HEK293 (cell line): ENCODE results near the gene NOVA1.

ENCODE experiments used
- CTCF ChIA-PET: fragments of 350-600 bp; formaldehyde crosslinking; extraction: SDS; loops from one replicate; lab custom pipeline; 2021; ENCODE audit warnings: antibody characterized with exemption; lab: Yijun Ruan, JAX
- POLR2A ChIA-PET: fragments of 300-600 bp; formaldehyde crosslinking; extraction: SDS; loops from one replicate; lab custom pipeline; 2020; ENCODE audit warnings: antibody characterized with exemption, inconsistent platforms; lab: Yijun Ruan, JAX
- H3K27ac ChIP-seq: fragments of 200-500 bp; sonication (Bioruptor generic); 2 replicates; pipeline ENCODE4 v1.5.1; 2014; ENCODE audit warnings: low read depth, low read length, control low read depth, inconsistent platforms; ENCODE audit errors: extremely low read depth
- H3K36me3 ChIP-seq, 2 experiments: fragments of 200-500 bp in 1 of 2; sonication (Bioruptor generic) in 1 of 2; 1 replicate in 1 of 2; 2 replicates in 1 of 2; pipeline ENCODE4 v1.5.1; 2014 to 2017; ENCODE audit warnings: inconsistent platforms in 2 of 2, low read length in 2 of 2; ENCODE audit not compliant: control insufficient read depth in 2 of 2, insufficient read depth in 1 of 2
- H3K4me1 ChIP-seq: fragments of 200-500 bp; sonication (Bioruptor generic); 2 replicates; pipeline ENCODE4 v1.5.1; 2014; ENCODE audit warnings: mild to moderate bottlenecking, low read length, inconsistent platforms; ENCODE audit not compliant: control insufficient read depth, insufficient read depth
- H3K4me3 ChIP-seq: 2 replicates; pipeline ENCODE4 v1.5.1; 2011; ENCODE audit warnings: low read depth, mild to moderate bottlenecking, control low read depth, low read length, moderate library complexity
- H3K9me3 ChIP-seq: fragments of 200-500 bp; sonication (Bioruptor generic); 2 replicates; pipeline ENCODE4 v1.5.1; 2014; ENCODE audit warnings: low read depth, low read length, inconsistent platforms; ENCODE audit not compliant: control insufficient read depth, insufficient read depth
- HOXD13 ChIP-seq: sonication (generic); formaldehyde crosslinking; IDR thresholded peaks from 2 replicates; pipeline ENCODE4 v1.8.0; 2022; ENCODE audit warnings: missing genetic modification reagents, borderline replicate concordance
- INSM2 ChIP-seq: fragments of 450-650 bp; formaldehyde crosslinking; IDR thresholded peaks from 2 replicates; pipeline ENCODE4 v1.5.1; 2016; ENCODE audit warnings: missing biosample characterization, missing genetic modification characterization
- KLF16 ChIP-seq: fragments of 450-650 bp; formaldehyde crosslinking; IDR thresholded peaks from 2 replicates; pipeline ENCODE4 v1.5.1; 2017; ENCODE audit warnings: missing biosample characterization, missing genetic modification characterization
- MEIS1 ChIP-seq: sonication (generic); formaldehyde crosslinking; IDR thresholded peaks from 2 replicates; pipeline ENCODE4 v1.8.1; 2022; ENCODE audit warnings: missing genetic modification reagents, mild to moderate bottlenecking, borderline replicate concordance
- OSR2 ChIP-seq: fragments of 450-650 bp; formaldehyde crosslinking; IDR thresholded peaks from 2 replicates; pipeline ENCODE4 v1.5.1; 2016; ENCODE audit warnings: missing biosample characterization, missing genetic modification characterization
- PRDM10 ChIP-seq: fragments of 450-650 bp; formaldehyde crosslinking; IDR thresholded peaks from 2 replicates; pipeline ENCODE4 v1.5.1; 2016; ENCODE audit warnings: missing biosample characterization, missing genetic modification characterization
- REST ChIP-seq: fragments of 450-650 bp; formaldehyde crosslinking; IDR thresholded peaks from 2 replicates; pipeline ENCODE4 v1.5.1; 2016; ENCODE audit warnings: missing biosample characterization, missing genetic modification characterization
- SALL2 ChIP-seq: fragments of 450-650 bp; formaldehyde crosslinking; IDR thresholded peaks from 2 replicates; pipeline ENCODE4 v1.5.0; 2017; ENCODE audit warnings: missing biosample characterization, mild to moderate bottlenecking, missing genetic modification characterization, borderline replicate concordance
- ZNF138 ChIP-seq: fragments of 450-650 bp; formaldehyde crosslinking; IDR thresholded peaks from 2 replicates; pipeline ENCODE4 v1.5.1; 2016; ENCODE audit warnings: missing biosample characterization, missing genetic modification characterization, borderline replicate concordance
- ZNF202 ChIP-seq: fragments of 450-650 bp; formaldehyde crosslinking; IDR thresholded peaks from 2 replicates; pipeline ENCODE4 v1.5.1; 2016; ENCODE audit warnings: missing biosample characterization, missing genetic modification characterization, borderline replicate concordance
- ZNF211 ChIP-seq: fragments of 450-650 bp; formaldehyde crosslinking; IDR thresholded peaks from 2 replicates; pipeline ENCODE4 v1.5.1; 2016; ENCODE audit warnings: low read depth, missing biosample characterization, missing genetic modification characterization
- ZNF362 ChIP-seq: fragments of 450-650 bp; formaldehyde crosslinking; IDR thresholded peaks from 2 replicates; pipeline ENCODE4 v1.5.1; 2016; ENCODE audit warnings: missing biosample characterization, missing genetic modification characterization
- ZNF404 ChIP-seq: fragments of 450-650 bp; formaldehyde crosslinking; IDR thresholded peaks from 2 replicates; pipeline ENCODE4 v1.5.1; 2017; ENCODE audit warnings: missing biosample characterization, missing genetic modification characterization
- ZNF48 ChIP-seq: fragments of 450-650 bp; formaldehyde crosslinking; IDR thresholded peaks from 2 replicates; pipeline ENCODE4 v1.5.1; 2016; ENCODE audit warnings: missing biosample characterization, missing genetic modification characterization
- ZNF521 ChIP-seq: fragments of 450-650 bp; formaldehyde crosslinking; IDR thresholded peaks from 2 replicates; pipeline ENCODE4 v1.5.1; 2017; ENCODE audit warnings: missing biosample characterization, mild to moderate bottlenecking, missing genetic modification characterization
- ZNF548 ChIP-seq: fragments of 450-650 bp; formaldehyde crosslinking; IDR thresholded peaks from 2 replicates; pipeline ENCODE4 v1.5.1; 2016; ENCODE audit warnings: missing biosample characterization, missing genetic modification characterization
- ZNF561 ChIP-seq: fragments of 450-650 bp; IDR thresholded peaks from 2 replicates; pipeline ENCODE4 v1.5.1; 2018; ENCODE audit warnings: missing biosample characterization, missing genetic modification characterization, borderline replicate concordance
- ZNF843 ChIP-seq: fragments of 450-650 bp; formaldehyde crosslinking; IDR thresholded peaks from 2 replicates; pipeline ENCODE4 v1.5.1; 2016; ENCODE audit warnings: missing biosample characterization, missing genetic modification characterization
- ZSCAN16 ChIP-seq: fragments of 450-650 bp; formaldehyde crosslinking; IDR thresholded peaks from 2 replicates; pipeline ENCODE4 v1.5.1; 2016; ENCODE audit warnings: missing biosample characterization, missing genetic modification characterization

The NOVA1 gene

GRCh38 chr14:26448181-26448855 lies 149.5 kb downstream of the NOVA1 start:
- Histone ChIP-seq H3K27ac (no peak overlapping the region), H3K4me3 (no peak overlapping the region), H3K36me3 (no peaks in the 10 kb centered on the region), H3K4me1 (no peaks in the 10 kb centered on the region), H3K9me3 (no peaks in the 10 kb centered on the region)
- ChIA-PET CTCF (no interaction called here), POLR2A (no interaction called here)
- TF ChIP-seq ZNF843 (tag by site-specific recombination) (no peak), ZNF211 (tag by site-specific recombination) (no peak)

- peak; percentile 95 for TF ChIP-seq REST (tag by site-specific recombination)
- no peak for TF ChIP-seq ZNF362 (tag by site-specific recombination)
- no peaks in the 10 kb centered on the region for H3K4me1 ChIP-seq
- POLR2A ChIA-PET: no interaction called here
- H3K36me3 ChIP-seq: no peaks in the 10 kb centered on the region
- H3K4me3 ChIP-seq: no peak overlapping the region
- no peaks in the 10 kb centered on the region for H3K9me3 ChIP-seq
- CTCF ChIA-PET: no interaction called here
- no peak overlapping the region for H3K27ac ChIP-seq
Measured at GRCh38 chr14:26444822-26445221, 153.0 kb downstream of the NOVA1 start.

GRCh38 chr14:26443654-26444053 lies 154.2 kb downstream of the NOVA1 start:
- ChIA-PET POLR2A (no interaction called here), CTCF (no interaction called here)
- Histone ChIP-seq H3K4me1 (no peaks in the 10 kb centered on the region), H3K36me3 (no peaks in the 10 kb centered on the region), H3K9me3 (no peaks in the 10 kb centered on the region), H3K4me3 (no peak overlapping the region), H3K27ac (no peak overlapping the region)
- no peak for TF ChIP-seq ZNF561
- no peak for TF ChIP-seq OSR2
- TF ChIP-seq ZNF548 (tag by site-specific recombination): no peak
- TF ChIP-seq MEIS1: no peak
- TF ChIP-seq ZNF138 (tag by site-specific recombination): no peak
- TF ChIP-seq PRDM10 (tag by site-specific recombination): no peak
- no peak for TF ChIP-seq INSM2 (tag by site-specific recombination)
- no peak for TF ChIP-seq ZNF48
- no peak for TF ChIP-seq ZNF404 (tag by site-specific recombination)
- TF ChIP-seq ZNF521 (tag by site-specific recombination): no peak
- TF ChIP-seq HOXD13 (CRISPR knock-in tag): no peak
- no peak for TF ChIP-seq SALL2 (tag by site-specific recombination)
- no peak for TF ChIP-seq KLF16 (tag by site-specific recombination)
- TF ChIP-seq ZNF202 (tag by site-specific recombination): no peak
- TF ChIP-seq ZSCAN16: no peak
